ENCODE data around the gene CD200R1. TPM values are rescaled to one million over a fixed set of nuclear protein-coding genes. Genes with fewer than 3 reads are reported as not detected.

The CD200R1 gene
- total and polyA plus RNA-seq, 2 of the 13 experiments (the other 11 are each of a cell fraction or from before 2014, with no cell fraction given) = 0.04 TPM; not detected in 1

GRCh38 chr3:113019182-113020137 is 44.6 kb upstream of the CD200R1 start (continued):
- TF ChIP-seq SRY (CRISPR knock-in tag; IDR thresholded peaks at IDR 0.05) (peak; percentile 73; the same call in 1 of the 2 replicates), JUND (CRISPR knock-in tag; IDR thresholded peaks at IDR 0.05) (peak; percentile 69), PRDM10 (CRISPR knock-in tag; IDR thresholded peaks at IDR 0.05; ENCODE audit: low read depth) (peak; percentile 52; the same call in 1 of the 2 replicates), KLF15 (CRISPR knock-in tag; IDR thresholded peaks at IDR 0.05; ENCODE audit: borderline replicate concordance) (peak; percentile 56; the same call in 1 of the 2 replicates), ZSCAN29 (CRISPR knock-in tag; conservative IDR thresholded peaks at IDR 0.05) (0 out of 2 replicates have a peak, but pooled peaks have one; percentile 58), MXI1 (IDR thresholded peaks at IDR 0.05; ENCODE audit: borderline replicate concordance, low read depth, low read length) (peak; percentile 72; the same call in 1 of the 3 replicates), STAG1 (CRISPR knock-in tag; IDR thresholded peaks at IDR 0.05) (no peak), ZBTB10 (CRISPR knock-in tag; IDR thresholded peaks at IDR 0.05; ENCODE audit: borderline replicate concordance) (no peak), ZBTB37 (CRISPR knock-in tag; IDR thresholded peaks at IDR 0.05) (no peak), SOX6 (IDR thresholded peaks at IDR 0.05) (no peak), SOX6 (CRISPR knock-in tag; IDR thresholded peaks at IDR 0.05) (peak; percentile 56; the same call in 1 of the 2 replicates), DDIT3 (CRISPR knock-in tag; IDR thresholded peaks at IDR 0.05) (no peak), TFDP1 (CRISPR knock-in tag; IDR thresholded peaks at IDR 0.05; ENCODE audit: borderline replicate concordance) (peak; percentile 83; the same call in 1 of the 2 replicates), ZBTB42 (CRISPR knock-in tag; IDR thresholded peaks at IDR 0.05) (peak; percentile 93), SIX4 (CRISPR knock-in tag; IDR thresholded peaks at IDR 0.05) (no peak), EED (CRISPR knock-in tag; IDR thresholded peaks at IDR 0.05) (peak; percentile 92), ZNF460 (CRISPR knock-in tag; IDR thresholded peaks at IDR 0.05; ENCODE audit: borderline replicate concordance) (no peak), GABPA (IDR thresholded peaks at IDR 0.05; ENCODE audit: low read depth, low read length) (peak; percentile 54), GABPA (CRISPR knock-in tag; IDR thresholded peaks at IDR 0.05; ENCODE audit: low read depth) (peak; percentile 82)

Data from HepG2 (cell line).